Natural killer cell treated with Interleukin-12 subunit alpha and Interleukin-12 subunit beta and Interleukin-15 and Interleukin-18, amount 100 ng/mL, for 72 hours (primary cell): ENCODE results near the gene COPS6. TPM values are rescaled to one million over a fixed set of nuclear protein-coding genes. Genes with fewer than 3 reads are reported as not detected.
A peak's percentile ranks its signal among the peaks of the same experiment; 100 is the strongest.

Experiments
- ATAC-seq, 2 donors: fragments of 150-1000 bp; cut with Tn5 transposase in 1 of 2; sonication (Bioruptor Pico), chemical (Tn5 transposase) in 1 of 2; 2 replicates each; pipeline ENCODE4 v1.10.0; 2021
- DNase-seq: peaks from one replicate; pipeline ENCODE4 v3.0.0; 2022; ENCODE audit warnings: low spot score
- H3K27ac Mint-ChIP-seq, 2 donors: 1 replicate in 1 of 2; 2 replicates in 1 of 2; pipeline ENCODE4 v1.8.0; 2022; ENCODE audit warnings: mixed read lengths in 2 of 2, mild to moderate bottlenecking in 1 of 2, moderate library complexity in 1 of 2
- H3K27me3 Mint-ChIP-seq, 2 donors: 1 replicate in 1 of 2; 2 replicates in 1 of 2; pipeline ENCODE4 v1.8.0; 2022; ENCODE audit warnings: mixed read lengths in 2 of 2
- H3K36me3 Mint-ChIP-seq: one replicate; pipeline ENCODE4 v1.8.0; 2022; ENCODE audit warnings: mixed read lengths
- H3K4me1 Mint-ChIP-seq, 2 donors: 1 replicate in 1 of 2; 2 replicates in 1 of 2; pipeline ENCODE4 v1.8.0; 2022; ENCODE audit warnings: low read depth in 2 of 2, mixed read lengths in 2 of 2, mild to moderate bottlenecking in 1 of 2
- H3K4me3 Mint-ChIP-seq: one replicate; pipeline ENCODE4 v1.8.0; 2022; ENCODE audit warnings: mixed read lengths
- H3K9me3 Mint-ChIP-seq: 2 replicates; pipeline ENCODE4 v1.8.0; 2022; ENCODE audit warnings: mixed read lengths
- total RNA-seq, 2 donors: library from RNA; stranded (reverse); gene quantifications; one replicate each; pipeline ENCODE4 v1.2.3, GENCODE V29; 2022

Gene COPS6
- total RNA-seq, 2 donors from 2014 or later, result 81.8 to 88.8 TPM

GRCh38 chr7:100066953-100067352 lies 21.8 kb upstream of the COPS6 start:
- H3K36me3 Mint-ChIP-seq, result peaks cover 22% of the 10 kb centered on the region

GRCh38 chr7:100069991-100070390 lies 18.8 kb upstream of the COPS6 start:
- Mint-ChIP-seq H3K36me3 (peaks cover 39% of the 10 kb centered on the region), H3K27ac (no peak overlapping the region), H3K9me3 (peaks cover 12% of the 10 kb centered on the region), H3K4me3 (no peak overlapping the region), H3K27me3 (no peaks in the 10 kb centered on the region), H3K4me1 (peaks cover 0 to 2% of the 10 kb centered on the region in 2 donors)
- no peak for DNase-seq
- no peak for ATAC-seq

More at GRCh38 chr7:100066953-100067352, 21.8 kb upstream of the COPS6 start:
- peaks cover 6% of the 10 kb centered on the region for H3K9me3 Mint-ChIP-seq
- no peak overlapping the region for H3K27ac Mint-ChIP-seq
- DNase-seq (no peak), ATAC-seq (no peak)
- no peak overlapping the region for H3K4me3 Mint-ChIP-seq
- no peaks in the 10 kb centered on the region for H3K27me3 Mint-ChIP-seq
- peaks cover 0 to 2% of the 10 kb centered on the region in 2 donors for H3K4me1 Mint-ChIP-seq

GRCh38 chr7:100071018-100071723 lies 17.6 kb upstream of the COPS6 start:
- ATAC-seq, result no peak
- H3K9me3 Mint-ChIP-seq, result peaks cover 12% of the 10 kb centered on the region
- H3K27ac Mint-ChIP-seq, result no peak overlapping the region
- no peak for DNase-seq
- peaks cover 51% of the 10 kb centered on the region for H3K36me3 Mint-ChIP-seq
- no peaks in the 10 kb centered on the region for H3K27me3 Mint-ChIP-seq
- peaks cover 0 to 2% of the 10 kb centered on the region in 2 donors for H3K4me1 Mint-ChIP-seq
- no peak overlapping the region for H3K4me3 Mint-ChIP-seq

- H3K9me3 Mint-ChIP-seq, result peaks cover 12% of the 10 kb centered on the region
- H3K27me3 Mint-ChIP-seq, result no peaks in the 10 kb centered on the region
- H3K4me1 Mint-ChIP-seq, result peaks cover 0 to 2% of the 10 kb centered on the region in 2 donors
- H3K36me3 Mint-ChIP-seq, result peaks cover 60% of the 10 kb centered on the region
- no peak overlapping the region for H3K4me3 Mint-ChIP-seq
- DNase-seq (no peak), ATAC-seq (no peak)
- H3K27ac Mint-ChIP-seq, result no peak overlapping the region
Observed at GRCh38 chr7:100072462-100072861, 16.3 kb upstream of the COPS6 start.

- no peak for DNase-seq
- Mint-ChIP-seq H3K36me3 (peaks cover 59% of the 10 kb centered on the region), H3K27me3 (no peaks in the 10 kb centered on the region), H3K27ac (no peak overlapping the region), H3K9me3 (peaks cover 12% of the 10 kb centered on the region), H3K4me3 (no peak overlapping the region), H3K4me1 (peaks cover 0 to 2% of the 10 kb centered on the region in 2 donors)
- ATAC-seq, result no peak
Observed at GRCh38 chr7:100074841-100075240, 13.9 kb upstream of the COPS6 start.

- no peak for DNase-seq
- no peak overlapping the region for H3K4me3 Mint-ChIP-seq
Observed at GRCh38 chr7:100075418-100075817, 13.4 kb upstream of the COPS6 start.

GRCh38 chr7:100077205-100077604 lies 11.6 kb upstream of the COPS6 start:
- ATAC-seq, result no peak
- DNase-seq, result no peak
- Mint-ChIP-seq H3K4me1 (peaks cover 14 to 19% of the 10 kb centered on the region in 2 donors), H3K9me3 (peaks cover 3% of the 10 kb centered on the region), H3K27me3 (no peaks in the 10 kb centered on the region), H3K4me3 (no peak overlapping the region), H3K36me3 (peaks cover 35% of the 10 kb centered on the region), H3K27ac (no peak overlapping the region)

More at GRCh38 chr7:100075418-100075817, 13.4 kb upstream of the COPS6 start:
- H3K27ac Mint-ChIP-seq, result no peak overlapping the region
- ATAC-seq, result no peak
- peaks cover 12% of the 10 kb centered on the region for H3K9me3 Mint-ChIP-seq
- no peaks in the 10 kb centered on the region for H3K27me3 Mint-ChIP-seq
- peaks cover 53% of the 10 kb centered on the region for H3K36me3 Mint-ChIP-seq
- peaks cover 4 to 7% of the 10 kb centered on the region in 2 donors for H3K4me1 Mint-ChIP-seq

GRCh38 chr7:100079024-100079560 lies 9.7 kb upstream of the COPS6 start:
- H3K27ac Mint-ChIP-seq, result no peak overlapping the region
- peaks cover 26% of the 10 kb centered on the region for H3K36me3 Mint-ChIP-seq
- H3K9me3 Mint-ChIP-seq, result no peaks in the 10 kb centered on the region
- DNase-seq, result no peak
- no peak for ATAC-seq
- H3K27me3 Mint-ChIP-seq, result no peaks in the 10 kb centered on the region
- H3K4me3 Mint-ChIP-seq, result no peak overlapping the region
- H3K4me1 Mint-ChIP-seq, result peaks cover 19 to 28% of the 10 kb centered on the region in 2 donors

- ATAC-seq (no peak), DNase-seq (no peak)
- H3K36me3 Mint-ChIP-seq, result peaks cover 11% of the 10 kb centered on the region
- peak overlapping the region; percentile 92 for H3K4me3 Mint-ChIP-seq
- no peaks in the 10 kb centered on the region for H3K27me3 Mint-ChIP-seq
- H3K9me3 Mint-ChIP-seq, result no peaks in the 10 kb centered on the region
- peaks cover 19 to 28% of the 10 kb centered on the region in 2 donors for H3K4me1 Mint-ChIP-seq
- H3K27ac Mint-ChIP-seq, result peak overlapping the region; percentile 21 to 86
Observed at GRCh38 chr7:100080907-100081534, 7.7 kb upstream of the COPS6 start.

- DNase-seq (peak; percentile 99), ATAC-seq (peak; percentile 93 to 94)
- H3K27ac Mint-ChIP-seq, result peak within 1 kb of the TSS; percentile 21 to 86
- peaks cover 19 to 28% of the 10 kb centered on the region in 2 donors for H3K4me1 Mint-ChIP-seq
- H3K36me3 Mint-ChIP-seq, result peaks cover 6% of the 10 kb centered on the region
- no peaks in the 10 kb centered on the region for H3K9me3 Mint-ChIP-seq
- H3K27me3 Mint-ChIP-seq, result no peaks in the 10 kb centered on the region
- H3K4me3 Mint-ChIP-seq, result peak within 1 kb of the TSS; percentile 92
Observed at GRCh38 chr7:100081535-100082102, 7.2 kb upstream of the COPS6 start, which contains the start of gene ZNF3. Gene ZNF3, minus strand, starts transcription at chr7:100081723. Its CDS starts 4,366 bp downstream, at chr7:100077357.

GRCh38 chr7:100082978-100083377 lies 5.8 kb upstream of the COPS6 start:
- ATAC-seq, result no peak
- Mint-ChIP-seq H3K27ac (peak overlapping the region; percentile 21 to 86), H3K36me3 (no peaks in the 10 kb centered on the region), H3K4me3 (peak overlapping the region; percentile 92), H3K27me3 (no peaks in the 10 kb centered on the region), H3K4me1 (peaks cover 21 to 28% of the 10 kb centered on the region in 2 donors), H3K9me3 (no peaks in the 10 kb centered on the region)
- no peak for DNase-seq

GRCh38 chr7:100085515-100085914 lies 3.3 kb upstream of the COPS6 start:
- Mint-ChIP-seq H3K27me3 (no peaks in the 10 kb centered on the region), H3K9me3 (no peaks in the 10 kb centered on the region), H3K4me1 (peaks cover 30 to 32% of the 10 kb centered on the region in 2 donors), H3K4me3 (no peak overlapping the region), H3K27ac (no peak overlapping the region), H3K36me3 (no peaks in the 10 kb centered on the region)
- ATAC-seq (no peak), DNase-seq (no peak)

GRCh38 chr7:100087055-100087750 lies 1.6 kb upstream of the COPS6 start:
- no peaks in the 10 kb centered on the region for H3K9me3 Mint-ChIP-seq
- H3K27ac Mint-ChIP-seq, result peak overlapping the region in 1 of 2 donors; percentile 83

More at GRCh38 chr7:100087055-100087750, 1.6 kb upstream of the COPS6 start:
- ATAC-seq (no peak), DNase-seq (no peak)
- Mint-ChIP-seq H3K27me3 (no peaks in the 10 kb centered on the region), H3K4me3 (peak overlapping the region; percentile 40), H3K36me3 (peaks cover 5% of the 10 kb centered on the region), H3K4me1 (peaks cover 18 to 26% of the 10 kb centered on the region in 2 donors)
